Measurements from ENCODE around the gene SCO1.

GRCh38 chr17:10726196-10726595 lies 28.9 kb upstream of the SCO1 start:
- no peak for TF ChIP-seq CTCF (IDR thresholded peaks at IDR 0.05; ENCODE audit: low read depth, low read length, missing input control)
- no peak for TF ChIP-seq REST (IDR thresholded peaks at IDR 0.05)
- TF ChIP-seq JUND (IDR thresholded peaks at IDR 0.05) = no peak
- no peak for TF ChIP-seq SP1 (IDR thresholded peaks at IDR 0.05)
- TF ChIP-seq ATF3 (IDR thresholded peaks at IDR 0.05) = no peak
